GM13977 (cell line): Measurements from ENCODE around the gene TSC22D3.

ENCODE experiments used
- DNase-seq: peaks from one replicate; pipeline ENCODE4 v3.0.0; 2012; ENCODE audit warnings: low spot score
- in situ Hi-C: fragments of 300-500 bp; cut with MboI; formaldehyde crosslinking; loops from one replicate; pipeline ENCODE4 v1.12.0; 2022; ENCODE audit warnings: low sequenced_read_pairs, low pct_unique_long_range_greater_than_20kb, mixed read lengths, inconsistent platforms; ENCODE audit not compliant: unreplicated experiment
- TF ChIP-seq, protein P1 (sequence below): IDR thresholded peaks from 2 replicates; pipeline ENCODE4 v1.5.1; 2012; ENCODE audit warnings: mild to moderate bottlenecking, control low read depth; ENCODE audit not compliant: insufficient read depth; ENCODE audit errors: extremely low read depth, missing control alignments

TSC22D3 gene

DNA sequence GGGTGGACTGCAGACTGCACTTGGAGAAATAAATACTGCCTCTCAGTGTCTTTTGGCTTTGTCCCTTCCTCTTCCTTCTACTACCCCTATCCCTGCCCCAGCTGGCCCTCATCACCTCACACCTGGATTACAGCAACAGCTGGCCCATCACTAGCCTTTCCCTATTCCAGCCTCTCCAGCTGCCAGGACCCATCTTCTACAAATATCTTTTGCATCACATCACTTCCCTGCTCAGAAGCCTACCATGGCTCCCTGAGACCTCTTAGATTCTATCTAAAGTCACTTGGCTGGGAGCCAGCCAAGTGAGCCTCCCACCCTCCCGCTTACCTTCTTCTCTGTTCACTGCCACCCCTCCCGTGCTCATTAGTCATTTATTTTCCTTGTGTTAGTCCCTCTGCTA lies 66.8 kb downstream of the TSC22D3 start:
- no peak for DNase-seq
- TF ChIP-seq, protein P1, sequence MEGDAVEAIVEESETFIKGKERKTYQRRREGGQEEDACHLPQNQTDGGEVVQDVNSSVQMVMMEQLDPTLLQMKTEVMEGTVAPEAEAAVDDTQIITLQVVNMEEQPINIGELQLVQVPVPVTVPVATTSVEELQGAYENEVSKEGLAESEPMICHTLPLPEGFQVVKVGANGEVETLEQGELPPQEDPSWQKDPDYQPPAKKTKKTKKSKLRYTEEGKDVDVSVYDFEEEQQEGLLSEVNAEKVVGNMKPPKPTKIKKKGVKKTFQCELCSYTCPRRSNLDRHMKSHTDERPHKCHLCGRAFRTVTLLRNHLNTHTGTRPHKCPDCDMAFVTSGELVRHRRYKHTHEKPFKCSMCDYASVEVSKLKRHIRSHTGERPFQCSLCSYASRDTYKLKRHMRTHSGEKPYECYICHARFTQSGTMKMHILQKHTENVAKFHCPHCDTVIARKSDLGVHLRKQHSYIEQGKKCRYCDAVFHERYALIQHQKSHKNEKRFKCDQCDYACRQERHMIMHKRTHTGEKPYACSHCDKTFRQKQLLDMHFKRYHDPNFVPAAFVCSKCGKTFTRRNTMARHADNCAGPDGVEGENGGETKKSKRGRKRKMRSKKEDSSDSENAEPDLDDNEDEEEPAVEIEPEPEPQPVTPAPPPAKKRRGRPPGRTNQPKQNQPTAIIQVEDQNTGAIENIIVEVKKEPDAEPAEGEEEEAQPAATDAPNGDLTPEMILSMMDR = no peak
- in situ Hi-C loops = no loop called here

DNA sequence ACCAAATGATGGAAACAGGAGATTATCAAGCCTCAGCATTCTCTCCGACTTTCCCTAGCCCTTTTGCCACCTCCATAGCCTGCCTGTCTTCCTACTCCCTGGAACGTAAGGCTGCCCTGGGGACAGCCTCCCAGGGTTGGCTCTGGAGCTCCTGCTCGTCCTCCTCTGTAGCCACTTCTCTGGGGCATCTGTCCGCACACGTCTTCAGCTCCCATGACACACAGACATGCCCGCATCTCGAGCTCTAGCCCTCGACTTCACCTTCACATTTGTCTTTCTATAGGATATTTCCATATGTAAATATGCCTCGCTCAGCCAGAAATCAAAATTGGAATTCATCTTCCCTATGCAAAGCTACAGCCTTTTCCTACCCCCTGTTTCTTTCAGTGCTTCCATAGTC lies 67.7 kb downstream of the TSC22D3 start:
- TF ChIP-seq, protein P1 = no peak
- in situ Hi-C loops = no loop called here
- no peak for DNase-seq

DNA sequence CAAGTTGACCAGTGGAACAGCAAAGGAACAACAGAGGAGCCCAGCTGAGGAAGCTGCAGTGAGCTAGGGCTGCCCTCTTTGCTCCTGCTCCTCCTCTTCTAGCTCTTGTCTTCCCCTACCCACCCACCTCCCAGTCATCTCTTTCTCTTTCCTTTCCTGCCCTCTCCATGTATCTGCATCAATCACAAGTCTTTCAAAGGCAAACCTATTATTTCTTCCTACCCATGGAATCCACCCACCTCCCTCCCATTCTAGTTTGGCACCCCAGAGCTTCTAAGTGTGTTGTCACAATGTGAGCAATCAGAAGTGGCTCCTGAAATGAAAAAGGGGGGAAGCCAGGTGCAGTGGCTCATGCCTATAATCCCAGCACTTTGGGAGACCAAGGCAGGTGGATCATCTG lies 69.3 kb downstream of the TSC22D3 start:
- DNase-seq = no peak
- in situ Hi-C loops = no loop called here
- TF ChIP-seq, protein P1 = no peak

DNA sequence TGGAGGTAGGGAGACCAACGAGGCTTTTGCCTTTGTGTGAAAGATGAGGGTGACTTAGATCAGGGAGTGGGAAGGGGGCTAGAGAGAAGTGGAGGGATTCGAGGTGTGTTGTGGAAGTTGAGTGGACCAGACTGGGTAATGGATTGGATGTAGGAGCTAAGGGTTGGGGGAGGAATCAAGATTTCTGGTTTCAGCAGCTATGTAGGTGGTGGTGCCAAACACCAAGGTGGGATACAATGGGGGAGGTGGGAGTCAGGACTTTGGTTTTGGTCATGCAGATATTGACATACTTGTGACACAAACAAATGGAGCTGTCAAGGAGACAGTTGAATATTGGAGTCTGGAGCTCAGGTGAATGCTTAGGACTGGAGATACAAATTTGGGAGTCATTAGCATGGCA lies 71.0 kb downstream of the TSC22D3 start:
- DNase-seq = no peak
- TF ChIP-seq, protein P1 = no peak
- in situ Hi-C loops = no loop called here

DNA sequence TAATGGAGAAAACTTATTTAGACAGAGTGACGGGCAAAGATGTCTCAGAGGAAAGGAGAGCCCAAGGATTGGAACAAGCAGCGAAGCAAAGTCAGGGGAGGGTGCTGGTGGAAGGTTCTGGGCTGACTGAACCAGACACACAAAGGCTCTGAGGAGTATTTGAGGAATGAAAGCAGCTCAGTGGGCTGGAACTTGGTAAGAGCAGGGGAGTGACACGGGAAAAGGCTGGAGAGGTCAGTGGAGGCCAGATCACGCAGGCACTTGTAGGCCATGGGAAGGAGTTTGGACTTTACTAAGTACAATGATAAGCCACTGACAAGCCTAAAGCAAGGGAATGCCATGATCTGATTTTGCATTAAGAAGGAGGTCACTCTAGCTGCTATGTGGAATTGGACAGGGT lies 71.4 kb downstream of the TSC22D3 start:
- in situ Hi-C loops = no loop called here

DNA sequence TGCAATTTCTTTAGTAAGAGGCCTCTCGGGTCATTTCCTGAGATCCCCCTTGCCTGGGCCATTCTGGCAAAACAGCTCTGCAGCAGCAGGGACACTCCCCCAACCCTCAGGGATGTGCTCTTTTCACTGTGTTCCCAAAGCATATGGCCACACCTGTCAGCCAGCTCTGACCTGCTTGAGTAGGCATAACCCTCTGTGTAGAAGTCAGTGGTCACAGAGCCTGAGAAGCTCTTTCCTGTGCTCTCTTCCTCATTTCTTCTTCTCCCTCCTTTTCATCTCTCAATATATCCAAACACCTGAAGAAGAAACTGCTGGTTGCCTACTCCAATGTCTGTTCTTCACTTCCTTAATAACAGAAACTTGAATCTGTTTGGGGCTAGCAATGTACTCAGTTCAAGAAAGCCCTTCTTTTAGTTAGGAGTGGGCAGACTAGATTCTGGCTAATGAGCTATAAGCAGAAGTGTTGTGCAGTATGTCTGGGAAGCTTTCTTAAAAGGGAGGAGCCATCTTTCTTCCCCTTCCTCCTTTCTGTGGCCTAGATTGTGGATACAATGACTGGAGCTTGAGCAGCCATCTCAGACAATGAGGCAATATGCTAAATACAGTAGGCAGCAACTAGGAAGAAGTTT lies 74.0 kb downstream of the TSC22D3 start:
- no peak for DNase-seq
- TF ChIP-seq, protein P1 = no peak
- in situ Hi-C loops = no loop called here

More for the DNA sequence above, 71.4 kb downstream of the TSC22D3 start:
- TF ChIP-seq, protein P1 = no peak
- no peak for DNase-seq
